ENCODE data around the gene WFIKKN2. TPM values are rescaled to one million over a fixed set of nuclear protein-coding genes. Genes with fewer than 3 reads are reported as not detected.

The WFIKKN2 gene
- total and polyA plus RNA-seq, 2 of the 13 experiments (the other 11 are each of a cell fraction or from before 2014, with no cell fraction given), result not detected

- TF ChIP-seq ZNF446 (CRISPR knock-in tag; IDR thresholded peaks at IDR 0.05), result no peak
- peak; percentile 84 for TF ChIP-seq ARID5B (CRISPR knock-in tag; IDR thresholded peaks at IDR 0.05)
- TF ChIP-seq ZNF784 (CRISPR knock-in tag; IDR thresholded peaks at IDR 0.05; ENCODE audit: borderline replicate concordance), result peak; percentile 68
- TF ChIP-seq ZFYVE20 (CRISPR knock-in tag; IDR thresholded peaks at IDR 0.05; ENCODE audit: borderline replicate concordance, low read depth), result no peak
- peak; percentile 90 for TF ChIP-seq GATAD2A (CRISPR knock-in tag; IDR thresholded peaks at IDR 0.05)
- no peak for TF ChIP-seq MEIS2 (CRISPR knock-in tag; IDR thresholded peaks at IDR 0.05)
- TF ChIP-seq HMGXB4 (CRISPR knock-in tag; IDR thresholded peaks at IDR 0.05; ENCODE audit: borderline replicate concordance in 1 of 2, low read depth in 1 of 2), result peak in 1 of 2 experiments; percentile 20; a peak in 1 of 4 replicates
- no peak for TF ChIP-seq AGO2 (optimal IDR thresholded peaks at IDR 0.05; ENCODE audit: low read depth, low read length)
- TF ChIP-seq RORA (CRISPR knock-in tag; IDR thresholded peaks at IDR 0.05), result no peak
- peak; percentile 62; the same call in 1 of the 2 replicates for TF ChIP-seq ARID4A (CRISPR knock-in tag; IDR thresholded peaks at IDR 0.05; ENCODE audit: borderline replicate concordance)
- TF ChIP-seq ZNF513 (CRISPR knock-in tag; conservative IDR thresholded peaks at IDR 0.05), result no peak
- TF ChIP-seq HDAC1 (CRISPR knock-in tag; IDR thresholded peaks at IDR 0.05), result peak; percentile 40; the same call in 1 of the 2 replicates
- no peak for TF ChIP-seq KDM5B (CRISPR knock-in tag; IDR thresholded peaks at IDR 0.05; ENCODE audit: borderline replicate concordance)
- peak; percentile 75 for TF ChIP-seq HOXA3 (CRISPR knock-in tag; IDR thresholded peaks at IDR 0.05)
- no peak for TF ChIP-seq ZNF329 (CRISPR knock-in tag; IDR thresholded peaks at IDR 0.05; ENCODE audit: low read depth)
Measured at GRCh38 chr17:50884439-50885311, 49.3 kb downstream of the WFIKKN2 start (continued).
